NCI-H82 (cell line): ENCODE data around the gene TPP1.

Experiments
- DNase-seq: peaks from one replicate; lab custom pipeline; 2025; lab: John Stamatoyannopoulos, UW

The TPP1 gene

GRCh38 chr11:6627762-6628241, 8.6 kb upstream of the TPP1 start:
- DNase-seq, result no peak

- no peak for DNase-seq
Measured at GRCh38 chr11:6626971-6627761, 7.9 kb upstream of the TPP1 start.

GRCh38 chr11:6625832-6626420, 6.7 kb upstream of the TPP1 start:
- no peak for DNase-seq

- DNase-seq, result no peak
Measured at GRCh38 chr11:6625156-6625831, 6.1 kb upstream of the TPP1 start.

GRCh38 chr11:6623391-6624363, 4.5 kb upstream of the TPP1 start:
- no peak for DNase-seq

GRCh38 chr11:6622261-6623171, 3.3 kb upstream of the TPP1 start:
- DNase-seq, result no peak

GRCh38 chr11:6621711-6622211, 2.5 kb upstream of the TPP1 start:
- no peak for DNase-seq

GRCh38 chr11:6620636-6621035, 1.4 kb upstream of the TPP1 start:
- DNase-seq, result no peak

GRCh38 chr11:6618117-6619003, 862 bp downstream of the TPP1 start:
- peak; percentile 40 for DNase-seq

GRCh38 chr11:6617315-6617781, 1.9 kb downstream of the TPP1 start:
- DNase-seq, result no peak

- no peak for DNase-seq
Measured at GRCh38 chr11:6616596-6617250, 2.5 kb downstream of the TPP1 start.

- no peak for DNase-seq
Measured at GRCh38 chr11:6615882-6616585, 3.2 kb downstream of the TPP1 start.

- no peak for DNase-seq
Measured at GRCh38 chr11:6615046-6615445, 4.2 kb downstream of the TPP1 start.

- no peak for DNase-seq
Measured at GRCh38 chr11:6614446-6614845, 4.8 kb downstream of the TPP1 start.

- no peak for DNase-seq
Measured at GRCh38 chr11:6613496-6613895, 5.7 kb downstream of the TPP1 start.

- peak; percentile 95 for DNase-seq
Measured at GRCh38 chr11:6612213-6613041, 6.8 kb downstream of the TPP1 start, which contains the start of gene TAF10. Gene TAF10 (minus strand): TSS chr11:6612216. CDS start chr11:6612189, 27 bp downstream.

GRCh38 chr11:6611963-6612212, 7.3 kb downstream of the TPP1 start:
- DNase-seq, result no peak
